Measurements from ENCODE around the gene IFITM2.
"Not testable (repeated sequence)": the region's sequence is repeated elsewhere in the genome, so short reads cannot be mapped to it uniquely, and the experiment has no call there.

Gene IFITM2

GRCh38 chr11:307766-308708 lies at the start of gene IFITM2:
Gene IFITM2 (plus strand): TSS chr11:307816. CDS start chr11:308193, 377 bp downstream.
- not testable (repeated sequence) for DNase-seq

- no peak for DNase-seq
Observed at GRCh38 chr11:259413-259812, 48.2 kb upstream of the IFITM2 start.

- DNase-seq = no peak
Observed at GRCh38 chr11:261624-262023, 46.0 kb upstream of the IFITM2 start.

- DNase-seq = no peak
Observed at GRCh38 chr11:266676-267439, 40.8 kb upstream of the IFITM2 start.

- peak; percentile 35 for DNase-seq
Observed at GRCh38 chr11:267491-267994, 40.1 kb upstream of the IFITM2 start.

GRCh38 chr11:268716-269145 lies 38.9 kb upstream of the IFITM2 start:
- peak; percentile 53 for DNase-seq

- DNase-seq = no peak
Observed at GRCh38 chr11:269146-269890, 38.3 kb upstream of the IFITM2 start.

- no peak for DNase-seq
Observed at GRCh38 chr11:270451-271318, 36.9 kb upstream of the IFITM2 start.

- DNase-seq = no peak
Observed at GRCh38 chr11:271319-271715, 36.3 kb upstream of the IFITM2 start.

GRCh38 chr11:272195-272930 lies 35.3 kb upstream of the IFITM2 start:
- DNase-seq = no peak

GRCh38 chr11:272931-273198 lies 34.8 kb upstream of the IFITM2 start:
- DNase-seq = no peak

- no peak for DNase-seq
Observed at GRCh38 chr11:276219-276618, 31.4 kb upstream of the IFITM2 start.

- no peak for DNase-seq
Observed at GRCh38 chr11:278001-278951, 29.3 kb upstream of the IFITM2 start, which contains the start of gene NLRP6. Gene NLRP6 (plus strand): TSS chr11:278407. CDS start chr11:278570, 163 bp downstream.

GRCh38 chr11:279040-279965 lies 28.3 kb upstream of the IFITM2 start:
- DNase-seq = no peak

- DNase-seq = peak; percentile 54
Observed at GRCh38 chr11:279966-280705, 27.5 kb upstream of the IFITM2 start.

- DNase-seq = no peak
Observed at GRCh38 chr11:280706-281485, 26.7 kb upstream of the IFITM2 start.

- DNase-seq = no peak
Observed at GRCh38 chr11:281486-282161, 26.0 kb upstream of the IFITM2 start.

Data from NCI-H69 (cell line).